Uterus (tissue), 2 donors: ENCODE measurements around the gene SCG2.

Experiments used
- CTCF ChIP-seq, 4 experiments: fragments of 200-600 bp in 2 of 4; fragments of 450-650 bp in 2 of 4; sonication (generic) in 2 of 4; IDR thresholded peaks; one replicate each; pipeline ENCODE4 v1.5.1; 2016 to 2019; ENCODE audit warnings: antibody characterized with exemption in 4 of 4, mild to moderate bottlenecking in 2 of 4, moderate library complexity in 1 of 4
- POLR2A ChIP-seq, 2 donors: fragments of 450-650 bp; IDR thresholded peaks; one replicate each; pipeline ENCODE4 v1.6.1; 2016; ENCODE audit warnings: antibody characterized with exemption in 2 of 2, mild to moderate bottlenecking in 1 of 2, moderate library complexity in 1 of 2

GRCh38 chr2:223548194-223548593, 54.0 kb downstream of the SCG2 start:
- no peak for TF ChIP-seq CTCF (IDR thresholded peaks at IDR 0.05)
- no peak for TF ChIP-seq POLR2A (IDR thresholded peaks at IDR 0.05)
